ENCODE results near the gene FHOD3. TPM values are rescaled to one million over a fixed set of nuclear protein-coding genes. Genes with fewer than 3 reads are reported as not detected.

Gene FHOD3
- total RNA-seq, 1 experiment from 2014 or later, result 5.0 TPM

DNA sequence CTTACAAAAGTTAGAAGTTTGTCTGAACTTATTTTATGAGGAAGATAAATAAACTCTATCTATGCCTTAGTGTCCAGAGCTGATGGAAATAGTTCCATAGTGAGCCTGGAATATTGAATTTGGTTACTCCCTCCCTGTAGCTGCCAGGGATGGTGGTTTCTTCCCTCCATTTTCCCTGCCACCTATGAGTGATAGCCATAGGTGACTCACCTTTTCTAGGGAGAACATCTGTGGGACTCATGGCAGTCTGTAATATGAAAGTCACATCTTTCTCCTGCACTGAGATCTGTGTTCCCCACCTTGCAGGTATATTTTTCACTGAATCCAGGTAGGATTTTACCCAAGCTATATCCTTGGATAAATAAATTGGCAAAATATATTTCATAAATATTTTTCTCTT, 382.5 kb downstream of the FHOD3 start:
- intact Hi-C loops (cut with micrococcal nuclease), result loop anchor here (10.0 kb wide), 1 partner anchor 585 kb away; no protein-coding TSS in a partner anchor
- Mint-ChIP-seq H3K4me1 (ENCODE audit: insufficient read depth, unreplicated experiment) (no peaks in the 10 kb centered on the region), H3K36me3 (ENCODE audit: insufficient read depth, unreplicated experiment) (no peaks in the 10 kb centered on the region), H3K27ac (ENCODE audit: low read depth, unreplicated experiment) (no peak overlapping the region), H3K9me3 (ENCODE audit: unreplicated experiment) (no peaks in the 10 kb centered on the region), H3K4me3 (ENCODE audit: unreplicated experiment) (no peak overlapping the region), H3K27me3 (ENCODE audit: insufficient read depth, unreplicated experiment) (no peaks in the 10 kb centered on the region)
- ChIA-PET CTCF (interaction anchor here (0.7 to 4.1 kb wide), 5 partner anchors 8 to 131 kb away, joined by 3 to 36 read pairs (median 6); no protein-coding TSS in a partner anchor), POLR2A (no interaction called here)
- DNase-seq (ENCODE audit: unreplicated experiment), result peak; percentile 15
- TF ChIP-seq CTCF (IDR thresholded peaks at IDR 0.05; ENCODE audit: unreplicated experiment), result no peak
- no TSS peak for BruUV-seq (replicated peaks)

DNA sequence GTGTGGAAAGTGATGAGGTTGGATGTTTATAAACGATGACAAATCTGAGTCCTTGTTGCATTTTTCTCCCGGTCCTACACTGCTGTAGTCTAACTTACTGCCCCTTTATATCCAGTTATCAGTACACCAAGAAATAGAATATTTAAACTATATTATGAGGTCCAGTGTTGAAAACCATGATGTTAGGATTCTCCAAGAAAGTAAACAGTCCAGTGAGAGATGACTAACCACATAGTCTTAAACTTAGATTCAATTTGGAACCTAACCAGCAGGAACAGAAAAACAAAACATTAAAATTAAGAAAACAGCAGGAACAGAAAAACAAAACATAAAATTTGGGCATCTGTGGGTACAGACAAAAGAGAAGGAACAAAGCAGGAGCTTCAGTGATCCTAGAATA, 388.1 kb downstream of the FHOD3 start:
- Mint-ChIP-seq H3K36me3 (ENCODE audit: insufficient read depth, unreplicated experiment) (no peaks in the 10 kb centered on the region), H3K4me3 (ENCODE audit: unreplicated experiment) (no peak overlapping the region), H3K9me3 (ENCODE audit: unreplicated experiment) (no peaks in the 10 kb centered on the region), H3K27ac (ENCODE audit: low read depth, unreplicated experiment) (no peak overlapping the region), H3K27me3 (ENCODE audit: insufficient read depth, unreplicated experiment) (no peaks in the 10 kb centered on the region), H3K4me1 (ENCODE audit: insufficient read depth, unreplicated experiment) (no peaks in the 10 kb centered on the region)
- TF ChIP-seq CTCF (IDR thresholded peaks at IDR 0.05; ENCODE audit: unreplicated experiment), result no peak
- no peak for DNase-seq (ENCODE audit: unreplicated experiment)
- POLR2A ChIA-PET, result no interaction called here
- intact Hi-C loops (cut with micrococcal nuclease), result loop anchor here (10.0 kb wide), 1 partner anchor 591 kb away; no protein-coding TSS in a partner anchor
- CTCF ChIA-PET, result interaction anchor here (3.1 to 5.1 kb wide), 4 partner anchors 26 to 74 kb away, joined by 17 to 135 read pairs (median 34); no protein-coding TSS in a partner anchor
- BruUV-seq (replicated peaks), result no TSS peak

DNA sequence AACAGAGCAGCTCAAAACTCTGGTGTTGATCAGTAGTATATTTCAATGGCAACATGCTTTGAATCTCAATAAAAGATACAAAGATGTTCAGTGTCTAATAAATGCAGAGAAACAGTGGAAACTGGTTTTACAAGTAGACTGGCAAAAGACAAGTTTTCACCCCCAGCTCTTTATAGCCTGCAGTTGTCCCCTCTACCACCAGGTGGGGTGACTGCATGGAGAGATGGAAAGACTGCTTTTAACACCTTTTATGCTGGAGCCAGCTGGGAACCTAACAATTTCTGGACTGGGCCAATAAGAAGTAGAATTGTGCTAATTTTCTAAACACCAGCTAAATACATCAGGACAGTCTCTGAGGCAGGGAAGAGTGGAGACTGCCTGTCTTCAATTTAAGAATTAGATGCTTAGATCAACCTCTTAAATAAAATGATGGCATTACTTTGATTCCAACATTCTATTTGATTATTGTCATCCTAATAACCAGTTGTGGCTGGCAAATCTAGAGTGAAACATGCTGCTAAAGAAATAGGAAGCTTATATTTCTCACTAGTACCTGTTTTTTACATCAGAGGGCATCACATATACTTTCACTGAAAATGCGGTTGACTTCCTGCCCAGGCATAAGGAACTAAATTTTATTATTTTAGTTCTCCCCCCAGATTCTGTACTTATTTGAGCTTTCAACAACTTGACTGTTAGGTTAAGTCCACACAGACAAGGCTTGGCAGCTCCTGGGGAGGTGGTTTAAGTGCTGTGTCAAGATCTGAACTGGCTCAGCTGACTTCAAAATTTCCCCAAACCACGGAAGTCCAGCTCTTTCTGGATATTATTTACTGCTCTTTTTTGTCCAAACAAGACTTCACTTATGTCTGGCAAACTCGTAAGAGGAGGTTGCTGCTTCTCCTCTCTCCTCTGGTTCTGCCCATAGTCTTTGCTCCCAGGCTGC, 390.8 kb downstream of the FHOD3 start:
- peak; percentile 75 for DNase-seq (ENCODE audit: unreplicated experiment)
- Mint-ChIP-seq H3K4me1 (ENCODE audit: insufficient read depth, unreplicated experiment) (no peaks in the 10 kb centered on the region), H3K27me3 (ENCODE audit: insufficient read depth, unreplicated experiment) (no peaks in the 10 kb centered on the region), H3K27ac (ENCODE audit: low read depth, unreplicated experiment) (no peak overlapping the region), H3K4me3 (ENCODE audit: unreplicated experiment) (no peak overlapping the region), H3K9me3 (ENCODE audit: unreplicated experiment) (no peaks in the 10 kb centered on the region), H3K36me3 (ENCODE audit: insufficient read depth, unreplicated experiment) (no peaks in the 10 kb centered on the region)
- ChIA-PET POLR2A (interaction anchor here (0.8 to 1.9 kb wide), 8 partner anchors 9 to 489 kb away, joined by 3 to 8 read pairs (median 3); no protein-coding TSS in a partner anchor), CTCF (interaction anchor here (0.5 to 5.1 kb wide), 69 partner anchors 9 to 1076 kb away, joined by 3 to 135 read pairs (median 5); partner anchors contain the start of gene SLC39A6)
- no TSS peak for BruUV-seq (replicated peaks)
- peak; percentile 85 for TF ChIP-seq CTCF (IDR thresholded peaks at IDR 0.05; ENCODE audit: unreplicated experiment)
- intact Hi-C loops (cut with micrococcal nuclease), result loop anchor here (1.0 to 10.0 kb wide), 3 partner anchors 69 to 593 kb away; no protein-coding TSS in a partner anchor

DNA sequence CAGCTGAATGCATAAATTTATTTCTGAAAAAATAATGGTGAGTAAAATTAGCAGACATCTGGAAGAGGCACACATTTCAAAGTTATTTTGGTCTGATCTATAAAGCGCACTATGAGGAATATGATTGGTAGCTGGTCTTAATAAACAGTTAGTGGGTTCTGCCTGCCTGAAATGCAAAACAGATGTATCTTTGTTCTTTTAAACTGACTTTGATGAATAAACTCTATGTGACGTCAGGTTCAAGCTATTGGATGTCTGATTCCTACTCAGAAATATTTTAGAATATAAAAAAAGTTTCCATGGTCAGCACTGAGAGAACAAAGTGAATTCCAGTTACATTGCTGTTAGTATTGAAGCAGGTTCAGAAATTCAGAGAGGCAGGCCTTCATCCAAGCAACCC, 394.9 kb downstream of the FHOD3 start:
- Mint-ChIP-seq H3K9me3 (ENCODE audit: unreplicated experiment) (no peaks in the 10 kb centered on the region), H3K4me3 (ENCODE audit: unreplicated experiment) (no peak overlapping the region), H3K27me3 (ENCODE audit: insufficient read depth, unreplicated experiment) (no peaks in the 10 kb centered on the region), H3K27ac (ENCODE audit: low read depth, unreplicated experiment) (no peak overlapping the region), H3K4me1 (ENCODE audit: insufficient read depth, unreplicated experiment) (no peaks in the 10 kb centered on the region), H3K36me3 (ENCODE audit: insufficient read depth, unreplicated experiment) (no peaks in the 10 kb centered on the region)
- no peak for TF ChIP-seq CTCF (IDR thresholded peaks at IDR 0.05; ENCODE audit: unreplicated experiment)
- intact Hi-C loops (cut with micrococcal nuclease), result no loop called here
- POLR2A ChIA-PET, result no interaction called here
- BruUV-seq (replicated peaks), result no TSS peak
- no peak for DNase-seq (ENCODE audit: unreplicated experiment)
- CTCF ChIA-PET, result interaction anchor here (0.6 to 1.1 kb wide), 4 partner anchors 117 to 377 kb away, joined by 3 read pairs; no protein-coding TSS in a partner anchor
